Mesenchymal stem cell (in vitro differentiated cells and primary cell): ENCODE results near the gene MID2.

ENCODE experiments used
- DNase-seq: peaks from one replicate; pipeline ENCODE4 v3.0.0-alpha.2; 2013
- H2AFZ ChIP-seq: one replicate; pipeline ENCODE4 v1.6.1; 2013; ENCODE audit warnings: low read depth, mild to moderate bottlenecking, control low read depth, inconsistent platforms, low read length, moderate library complexity
- H2AK5ac ChIP-seq: 2 replicates; pipeline ENCODE4 v1.6.1; 2013; ENCODE audit warnings: low read length, moderate library complexity, mild to moderate bottlenecking, inconsistent platforms; ENCODE audit not compliant: severe bottlenecking
- H2BK120ac ChIP-seq: one replicate; pipeline ENCODE4 v1.6.1; 2013; ENCODE audit warnings: low read depth, mild to moderate bottlenecking, inconsistent platforms, low read length, moderate library complexity
- H2BK12ac ChIP-seq, 2 experiments: one replicate each; pipeline ENCODE4 v1.6.1; 2013; ENCODE audit warnings: inconsistent platforms in 2 of 2, low read length in 2 of 2, mild to moderate bottlenecking in 2 of 2, moderate library complexity in 2 of 2, control low read depth in 1 of 2
- H2BK15ac ChIP-seq: one replicate; pipeline ENCODE4 v1.6.1; 2013; ENCODE audit warnings: mild to moderate bottlenecking, low read depth, inconsistent platforms; ENCODE audit not compliant: poor library complexity, severe bottlenecking
- H2BK5ac ChIP-seq: 2 replicates; pipeline ENCODE4 v1.6.1; 2013; ENCODE audit warnings: low read depth, mild to moderate bottlenecking, low read length, control low read depth, inconsistent platforms; ENCODE audit not compliant: poor library complexity, severe bottlenecking
- H3K14ac ChIP-seq, 2 experiments: one replicate each; pipeline ENCODE4 v1.6.1; 2013; ENCODE audit warnings: inconsistent platforms in 2 of 2, low read length in 2 of 2, control low read depth in 1 of 2, mild to moderate bottlenecking in 1 of 2, moderate library complexity in 1 of 2
- H3K18ac ChIP-seq, 2 experiments: one replicate each; pipeline ENCODE4 v1.6.1; 2013; ENCODE audit warnings: inconsistent platforms in 2 of 2, low read length in 2 of 2, control low read depth in 1 of 2, low read depth in 1 of 2, mild to moderate bottlenecking in 1 of 2
- H3K23ac ChIP-seq, 2 experiments: one replicate each; pipeline ENCODE4 v1.6.1; 2013; ENCODE audit warnings: inconsistent platforms in 2 of 2, low read length in 2 of 2, mild to moderate bottlenecking in 2 of 2, moderate library complexity in 2 of 2, control low read depth in 1 of 2
- H3K27ac ChIP-seq: 2 replicates; pipeline ENCODE4 v1.5.1; 2013; ENCODE audit warnings: mild to moderate bottlenecking, moderate library complexity, low read length, control low read depth, inconsistent platforms; ENCODE audit not compliant: poor library complexity, severe bottlenecking
- H3K27me3 ChIP-seq, 2 experiments: 2 replicates each; pipeline versions ENCODE4 v1.6.1 to v1.7.0; 2013; ENCODE audit warnings: low read length in 2 of 2, mild to moderate bottlenecking in 2 of 2, moderate library complexity in 2 of 2, control low read depth in 1 of 2, inconsistent platforms in 1 of 2; ENCODE audit not compliant: control insufficient read depth in 1 of 2, insufficient read depth in 1 of 2
- H3K36me3 ChIP-seq, 2 experiments: 2 replicates each; pipeline versions ENCODE4 v1.6.1 to v1.7.0; 2013; ENCODE audit warnings: low read length in 2 of 2, control low read depth in 1 of 2, inconsistent platforms in 1 of 2, low read depth in 1 of 2, mild to moderate bottlenecking in 1 of 2; ENCODE audit not compliant: insufficient read depth in 2 of 2, control insufficient read depth in 1 of 2
- H3K4ac ChIP-seq, 2 experiments: one replicate each; pipeline ENCODE4 v1.6.1; 2013; ENCODE audit warnings: inconsistent platforms in 2 of 2, low read length in 2 of 2, mild to moderate bottlenecking in 2 of 2, moderate library complexity in 2 of 2, control low read depth in 1 of 2, low read depth in 1 of 2
- H3K4me1 ChIP-seq: 2 replicates; pipeline ENCODE4 v1.6.1; 2013; ENCODE audit warnings: low read depth, low read length, control low read depth; ENCODE audit not compliant: control insufficient read depth, insufficient read depth
- H3K4me2 ChIP-seq: 2 replicates; pipeline ENCODE4 v1.6.1; 2013; ENCODE audit warnings: low read length, mild to moderate bottlenecking, inconsistent platforms; ENCODE audit not compliant: poor library complexity, severe bottlenecking
- H3K4me3 ChIP-seq, 2 experiments: 2 replicates each; pipeline versions ENCODE4 v1.5.1 to v1.7.0; 2013; ENCODE audit warnings: low read length in 2 of 2, mild to moderate bottlenecking in 2 of 2, control low read depth in 1 of 2, low read depth in 1 of 2; ENCODE audit not compliant: insufficient read depth in 1 of 2
- H3K79me1 ChIP-seq: replicated peaks from 2 replicates; pipeline ENCODE4 v1.6.1; 2013; ENCODE audit warnings: mild to moderate bottlenecking, control low read depth, low read length, inconsistent platforms; ENCODE audit not compliant: poor library complexity, severe bottlenecking
- H3K9ac ChIP-seq: 2 replicates; pipeline ENCODE4 v1.7.0; 2013; ENCODE audit warnings: mild to moderate bottlenecking, low read length, moderate library complexity
- H3K9me3 ChIP-seq: 2 replicates; pipeline ENCODE4 v1.7.0; 2013; ENCODE audit warnings: mild to moderate bottlenecking, low read length; ENCODE audit not compliant: control insufficient read depth
- H4K8ac ChIP-seq: one replicate; pipeline ENCODE4 v1.6.1; 2013; ENCODE audit warnings: inconsistent platforms, mild to moderate bottlenecking, low read length, moderate library complexity
- H4K91ac ChIP-seq: one replicate; pipeline ENCODE4 v1.6.1; 2013; ENCODE audit warnings: mild to moderate bottlenecking, low read length, inconsistent platforms
- WGBS: methylation state at CpG from one replicate; pipeline ENCODE4 v1.1.7; 2013; ENCODE audit warnings: mixed read lengths; 5-methylcytosine and 5-hydroxymethylcytosine counted together

MID2 gene

DNA sequence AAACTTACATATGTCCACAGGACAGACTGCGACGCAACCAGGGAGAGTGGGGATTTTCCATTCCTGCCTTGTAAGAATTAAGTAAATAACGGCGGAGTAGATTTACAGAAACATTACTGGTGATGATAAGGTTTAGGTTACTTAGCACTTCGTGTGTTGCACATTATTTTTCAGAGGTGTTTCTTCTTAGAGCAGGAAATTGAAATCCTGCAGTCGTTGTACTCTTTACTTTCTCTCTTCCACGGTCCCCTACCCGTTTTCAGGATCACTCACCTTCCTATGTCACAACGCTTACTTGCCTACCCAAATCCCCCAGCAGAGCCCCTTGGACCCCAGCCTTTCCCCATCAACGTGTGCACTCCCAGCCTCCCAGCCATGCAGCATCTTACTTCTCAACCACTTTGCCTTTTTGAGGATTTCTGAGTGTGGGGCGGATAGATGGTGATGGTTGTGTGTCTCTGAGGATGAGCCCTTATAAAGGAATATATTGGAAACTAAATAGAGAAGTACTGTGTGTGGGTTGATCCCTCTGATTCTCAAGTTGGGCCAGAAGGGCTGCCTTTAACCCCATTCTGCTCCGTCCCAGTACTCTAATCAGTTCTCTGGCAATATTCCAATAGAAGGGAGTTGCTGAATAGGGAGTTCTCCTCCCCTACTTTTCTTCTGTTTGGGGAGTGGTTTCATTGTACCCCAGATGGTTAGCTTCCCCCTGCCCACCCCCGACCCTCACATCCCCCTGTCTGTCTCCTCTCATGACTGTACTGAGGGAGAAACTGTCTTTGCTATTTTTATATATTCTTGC lies 1.6 kb downstream of the MID2 start:
- no peak overlapping the region for H3K23ac ChIP-seq
- no peak overlapping the region for H4K91ac ChIP-seq
- H2BK12ac ChIP-seq = no peak overlapping the region
- no peak overlapping the region for H2AK5ac ChIP-seq
- peak; percentile 6 for DNase-seq
- no peak overlapping the region for H3K14ac ChIP-seq
- H3K4ac ChIP-seq = no peak overlapping the region
- no peak overlapping the region for H3K18ac ChIP-seq
- H3K36me3 ChIP-seq = no peaks in the 10 kb centered on the region
- H2BK120ac ChIP-seq = no peak overlapping the region
- peak overlapping the region in 1 of 2 experiments; percentile 58 for H3K4me3 ChIP-seq
- no peaks in the 10 kb centered on the region for H3K9me3 ChIP-seq
- H3K9ac ChIP-seq = peak overlapping the region; percentile 83
- H3K27ac ChIP-seq = peak overlapping the region; percentile 54
- 15% methylated on average over 7 of the region's 13 CpGs for WGBS
- peaks cover 0 to 18% of the 10 kb centered on the region in 2 experiments for H3K27me3 ChIP-seq
- no peak overlapping the region for H4K8ac ChIP-seq
- H3K79me1 ChIP-seq = peaks cover 3% of the 10 kb centered on the region
- H2BK15ac ChIP-seq = no peak overlapping the region
- H2AFZ ChIP-seq = no peak overlapping the region
- no peaks in the 10 kb centered on the region for H3K4me1 ChIP-seq
- peak overlapping the region; percentile 68 for H3K4me2 ChIP-seq
- no peak overlapping the region for H2BK5ac ChIP-seq

DNA sequence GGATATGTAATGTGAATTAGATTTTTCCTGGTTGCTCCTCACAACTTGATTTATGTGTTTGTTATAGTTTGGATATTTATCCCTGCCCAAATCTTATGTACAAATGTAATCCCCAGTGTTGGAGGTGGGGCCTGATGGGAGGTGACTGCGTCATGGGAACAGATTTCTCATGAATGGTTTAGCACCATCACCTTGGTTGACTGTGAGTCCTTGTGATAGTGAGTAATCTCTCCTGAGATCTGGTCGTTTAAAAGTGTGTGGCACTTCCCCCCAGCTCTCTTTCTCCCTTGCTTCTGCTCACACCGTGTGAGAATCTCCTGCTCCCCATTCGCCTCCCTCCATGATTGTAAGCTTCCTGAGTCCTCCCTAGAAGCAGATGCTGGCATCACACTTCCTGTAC lies 2.2 kb downstream of the MID2 start:
- Histone ChIP-seq H3K27ac (no peak overlapping the region), H3K14ac (no peak overlapping the region), H3K4me3 (no peak overlapping the region), H3K79me1 (peaks cover 3% of the 10 kb centered on the region), H3K9me3 (no peaks in the 10 kb centered on the region), H3K4me2 (no peak overlapping the region), H4K91ac (no peak overlapping the region), H4K8ac (no peak overlapping the region), H3K23ac (no peak overlapping the region), H2BK12ac (no peak overlapping the region), H2AK5ac (no peak overlapping the region), H2BK5ac (no peak overlapping the region), H3K4ac (no peak overlapping the region), H3K27me3 (peaks cover 0 to 18% of the 10 kb centered on the region in 2 experiments), H3K18ac (no peak overlapping the region), H2AFZ (no peak overlapping the region), H3K36me3 (no peaks in the 10 kb centered on the region), H2BK120ac (no peak overlapping the region), H3K9ac (peak overlapping the region; percentile 83), H3K4me1 (no peaks in the 10 kb centered on the region), H2BK15ac (no peak overlapping the region)
- 52% methylated on average over 3 of the region's 4 CpGs for WGBS
- peak; percentile 8 for DNase-seq

DNA sequence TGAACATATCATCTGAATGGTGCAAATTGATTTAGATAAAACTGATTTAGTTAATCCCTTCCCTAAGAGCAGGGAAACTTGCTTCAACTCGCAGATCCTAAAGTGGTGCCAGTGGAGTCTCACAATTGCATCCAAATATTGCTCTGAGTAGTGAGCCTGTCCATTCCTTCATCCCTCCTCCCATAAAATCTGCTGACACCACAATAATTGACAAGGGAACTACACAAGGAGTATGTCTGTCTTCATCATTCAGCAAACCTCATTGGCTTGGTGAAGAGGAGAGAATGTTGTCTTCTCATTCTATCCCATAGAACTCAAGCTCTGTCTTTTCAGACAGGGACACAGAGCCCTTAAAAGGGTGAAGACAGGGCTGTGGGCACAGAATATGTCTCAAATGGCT lies 4.2 kb downstream of the MID2 start:
- WGBS = 44% methylated on average over 1 of the region's 1 CpG
- no peak overlapping the region for H2AK5ac ChIP-seq
- H4K91ac ChIP-seq = no peak overlapping the region
- no peak overlapping the region for H2AFZ ChIP-seq
- no peak overlapping the region for H3K14ac ChIP-seq
- no peaks in the 10 kb centered on the region for H3K4me1 ChIP-seq
- H2BK120ac ChIP-seq = no peak overlapping the region
- no peaks in the 10 kb centered on the region for H3K9me3 ChIP-seq
- H2BK12ac ChIP-seq = no peak overlapping the region
- no peak overlapping the region for H3K23ac ChIP-seq
- no peak overlapping the region for H3K27ac ChIP-seq
- no peak overlapping the region for H2BK15ac ChIP-seq
- no peaks in the 10 kb centered on the region for H3K36me3 ChIP-seq
- no peak overlapping the region for H3K4me3 ChIP-seq
- no peak overlapping the region for H3K4ac ChIP-seq
- no peak for DNase-seq
- no peak overlapping the region for H4K8ac ChIP-seq
- H3K18ac ChIP-seq = no peak overlapping the region
- H3K79me1 ChIP-seq = peaks cover 3% of the 10 kb centered on the region
- H3K4me2 ChIP-seq = no peak overlapping the region
- peaks cover 0 to 18% of the 10 kb centered on the region in 2 experiments for H3K27me3 ChIP-seq
- no peak overlapping the region for H2BK5ac ChIP-seq
- no peak overlapping the region for H3K9ac ChIP-seq

DNA sequence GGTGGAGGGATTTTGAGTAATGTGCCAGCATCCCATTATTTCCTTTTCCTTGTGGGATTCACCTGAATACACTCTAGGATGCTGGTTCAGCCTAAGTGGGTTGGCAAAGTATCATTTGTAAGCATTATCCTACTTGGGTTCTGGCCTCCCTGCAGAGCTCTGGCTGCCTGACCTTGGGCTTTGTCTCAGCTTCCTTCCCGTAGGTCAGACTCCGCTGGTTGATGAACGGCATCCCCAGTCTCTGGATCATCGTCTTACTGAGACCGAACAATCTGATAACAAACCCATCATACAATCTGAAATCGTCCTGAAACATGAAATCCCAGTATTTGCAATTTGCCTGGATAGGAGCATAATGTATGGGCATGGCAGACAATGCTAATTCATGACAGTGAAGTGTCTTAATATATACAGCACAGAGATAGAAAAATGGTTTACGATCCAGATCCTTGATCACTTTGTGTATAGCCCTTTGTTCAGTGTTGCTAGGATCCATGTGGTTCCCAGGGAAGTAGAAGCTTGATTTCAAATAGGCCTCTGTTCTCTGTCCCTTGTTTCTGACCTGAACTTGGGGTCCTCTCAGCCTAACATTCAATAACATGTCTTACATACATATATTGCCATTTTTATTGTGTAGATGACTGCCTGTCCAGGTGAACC lies 5.5 kb downstream of the MID2 start:
- H4K91ac ChIP-seq = no peak overlapping the region
- H3K4ac ChIP-seq = no peak overlapping the region
- H3K18ac ChIP-seq = no peak overlapping the region
- no peak overlapping the region for H3K27ac ChIP-seq
- peaks cover 3% of the 10 kb centered on the region for H3K79me1 ChIP-seq
- no peak overlapping the region for H3K9ac ChIP-seq
- H4K8ac ChIP-seq = no peak overlapping the region
- H2BK15ac ChIP-seq = no peak overlapping the region
- no peak overlapping the region for H2BK12ac ChIP-seq
- H3K27me3 ChIP-seq = peaks cover 0 to 18% of the 10 kb centered on the region in 2 experiments
- H2AFZ ChIP-seq = no peak overlapping the region
- DNase-seq = no peak
- H3K14ac ChIP-seq = no peak overlapping the region
- 80% methylated on average over 2 of the region's 7 CpGs for WGBS
- H3K4me3 ChIP-seq = no peak overlapping the region
- no peak overlapping the region for H2AK5ac ChIP-seq
- no peaks in the 10 kb centered on the region for H3K4me1 ChIP-seq
- no peaks in the 10 kb centered on the region for H3K9me3 ChIP-seq
- H3K4me2 ChIP-seq = no peak overlapping the region
- H3K36me3 ChIP-seq = no peaks in the 10 kb centered on the region
- H2BK120ac ChIP-seq = no peak overlapping the region
- H2BK5ac ChIP-seq = no peak overlapping the region
- H3K23ac ChIP-seq = no peak overlapping the region
